ENCODE data around the gene GPBAR1. TPM values are rescaled to one million over a fixed set of nuclear protein-coding genes. Genes with fewer than 3 reads are reported as not detected.

Gene GPBAR1, protein sequence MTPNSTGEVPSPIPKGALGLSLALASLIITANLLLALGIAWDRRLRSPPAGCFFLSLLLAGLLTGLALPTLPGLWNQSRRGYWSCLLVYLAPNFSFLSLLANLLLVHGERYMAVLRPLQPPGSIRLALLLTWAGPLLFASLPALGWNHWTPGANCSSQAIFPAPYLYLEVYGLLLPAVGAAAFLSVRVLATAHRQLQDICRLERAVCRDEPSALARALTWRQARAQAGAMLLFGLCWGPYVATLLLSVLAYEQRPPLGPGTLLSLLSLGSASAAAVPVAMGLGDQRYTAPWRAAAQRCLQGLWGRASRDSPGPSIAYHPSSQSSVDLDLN
- total RNA-seq: 10 to 100 TPM; 10.9 to 28.1 (median 16.8) TPM

DNA sequence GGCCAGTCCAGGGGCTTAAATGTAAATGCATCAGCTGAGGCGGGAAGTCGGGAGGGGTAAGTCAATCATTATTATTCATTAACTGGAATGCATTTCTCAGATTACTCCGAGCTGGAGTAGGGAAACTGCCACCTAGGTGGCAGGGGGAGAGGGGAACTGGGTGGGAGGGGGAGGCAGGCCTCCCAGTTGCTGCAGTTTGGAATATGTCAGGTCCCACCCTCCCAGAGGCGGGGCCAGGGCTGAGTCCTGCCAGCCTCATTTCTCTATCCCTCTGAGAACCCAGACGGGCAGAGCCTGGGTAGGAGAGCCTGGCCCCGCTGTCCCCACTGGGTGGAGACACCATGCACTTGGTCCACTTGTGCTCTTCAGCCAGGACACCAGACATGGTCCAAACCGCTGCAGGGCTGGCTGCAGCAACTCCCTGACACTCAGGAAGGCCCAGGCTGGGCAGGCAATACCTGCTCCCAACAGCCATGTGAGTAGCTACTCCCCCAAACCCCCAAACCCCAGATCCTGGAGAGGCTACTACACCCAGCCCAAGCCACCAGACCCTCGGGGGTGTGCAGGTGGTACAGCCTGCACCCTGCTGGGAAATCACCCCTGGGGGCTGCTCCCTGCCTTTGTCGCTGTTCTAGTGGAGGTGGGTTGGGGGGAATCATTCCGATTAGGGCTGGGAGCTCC is at the start of gene GPBAR1:
TSS of gene GPBAR1 (plus strand) at position 274 of the 681 bp plus-strand sequence. CDS start 1,710 bp downstream, outside the sequence.
- TF ChIP-seq, protein P1, sequence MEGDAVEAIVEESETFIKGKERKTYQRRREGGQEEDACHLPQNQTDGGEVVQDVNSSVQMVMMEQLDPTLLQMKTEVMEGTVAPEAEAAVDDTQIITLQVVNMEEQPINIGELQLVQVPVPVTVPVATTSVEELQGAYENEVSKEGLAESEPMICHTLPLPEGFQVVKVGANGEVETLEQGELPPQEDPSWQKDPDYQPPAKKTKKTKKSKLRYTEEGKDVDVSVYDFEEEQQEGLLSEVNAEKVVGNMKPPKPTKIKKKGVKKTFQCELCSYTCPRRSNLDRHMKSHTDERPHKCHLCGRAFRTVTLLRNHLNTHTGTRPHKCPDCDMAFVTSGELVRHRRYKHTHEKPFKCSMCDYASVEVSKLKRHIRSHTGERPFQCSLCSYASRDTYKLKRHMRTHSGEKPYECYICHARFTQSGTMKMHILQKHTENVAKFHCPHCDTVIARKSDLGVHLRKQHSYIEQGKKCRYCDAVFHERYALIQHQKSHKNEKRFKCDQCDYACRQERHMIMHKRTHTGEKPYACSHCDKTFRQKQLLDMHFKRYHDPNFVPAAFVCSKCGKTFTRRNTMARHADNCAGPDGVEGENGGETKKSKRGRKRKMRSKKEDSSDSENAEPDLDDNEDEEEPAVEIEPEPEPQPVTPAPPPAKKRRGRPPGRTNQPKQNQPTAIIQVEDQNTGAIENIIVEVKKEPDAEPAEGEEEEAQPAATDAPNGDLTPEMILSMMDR (IDR thresholded peaks at IDR 0.05; ENCODE audit: low read depth): no peak

DNA sequence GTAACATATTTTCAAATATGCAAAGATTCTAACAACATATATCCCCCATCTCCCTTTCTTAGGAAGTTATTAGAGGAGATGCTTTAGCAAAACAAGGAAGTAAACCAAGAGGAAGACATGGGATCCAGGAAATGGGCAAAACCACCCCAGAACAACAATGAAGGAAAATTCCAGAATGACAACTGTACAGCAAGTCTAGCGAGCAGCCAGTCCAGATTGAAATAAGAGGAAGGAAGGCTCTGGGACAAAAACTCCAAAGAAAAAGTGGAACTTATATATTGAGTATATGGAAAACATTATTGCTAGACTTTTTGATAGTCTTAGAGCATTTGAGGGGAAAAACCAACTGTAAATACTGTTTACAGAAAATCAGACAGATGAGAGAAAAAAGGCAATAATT is 46.7 kb upstream of the GPBAR1 start:
- TF ChIP-seq, protein P1 (IDR thresholded peaks at IDR 0.05; ENCODE audit: low read depth): no peak

DNA sequence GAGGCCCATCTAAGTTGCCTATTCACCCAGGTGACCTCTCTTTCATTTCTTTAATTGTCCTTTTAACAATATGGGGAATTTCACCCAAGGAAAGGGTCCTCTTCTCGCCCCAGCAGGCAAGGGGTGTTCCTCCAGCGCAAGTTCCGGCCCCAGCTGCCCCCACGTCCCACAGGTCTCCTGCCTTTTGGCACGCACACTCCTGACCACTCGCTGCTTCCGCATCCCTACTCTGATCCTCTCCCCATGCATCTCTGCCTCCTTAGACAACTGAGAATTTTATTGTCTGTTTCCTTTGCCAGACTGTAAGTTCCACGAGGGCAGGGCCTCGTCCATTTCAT is 44.5 kb upstream of the GPBAR1 start:
- TF ChIP-seq, protein P1 (IDR thresholded peaks at IDR 0.05; ENCODE audit: low read depth): no peak

DNA sequence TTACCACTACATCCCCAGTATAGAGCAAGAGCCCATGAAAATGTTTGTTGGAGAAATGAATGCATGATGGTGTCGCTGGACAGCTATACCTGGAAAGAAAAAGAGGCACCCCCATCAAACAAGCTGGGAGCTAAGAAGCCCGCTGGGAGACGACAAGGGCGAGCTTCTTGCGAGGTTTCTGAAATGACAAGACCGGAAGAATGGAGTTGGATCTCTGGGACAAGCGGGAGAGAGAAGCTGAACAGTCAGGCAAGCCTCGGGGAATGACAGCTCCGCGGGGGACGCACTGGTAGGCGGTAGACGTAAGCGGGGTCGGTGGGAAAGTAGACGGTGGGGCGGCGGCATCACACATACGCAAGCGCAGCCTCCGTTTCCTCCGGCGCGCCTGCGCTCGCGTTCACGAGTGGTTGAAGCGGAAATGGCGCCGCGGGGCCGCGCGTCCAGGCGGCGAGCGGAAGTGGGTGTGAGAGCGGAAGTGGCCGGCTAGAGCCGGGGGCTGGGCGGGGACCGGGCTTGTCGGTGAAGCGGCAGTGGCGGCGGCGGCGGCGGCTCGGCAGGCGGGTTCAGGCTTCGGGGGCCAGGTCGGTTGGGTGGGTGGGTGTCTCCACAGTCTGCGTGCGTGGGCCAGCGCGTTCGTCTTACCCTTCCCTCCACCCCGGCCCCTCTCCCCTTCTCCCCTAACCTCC is 44.0 kb upstream of the GPBAR1 start, which contains the start of gene ARPC2:
TSS of gene ARPC2 (plus strand) at position 516 of the 686 bp plus-strand sequence. CDS start 282 bp downstream, outside the sequence.
- TF ChIP-seq, protein P1 (IDR thresholded peaks at IDR 0.05; ENCODE audit: low read depth): no peak

DNA sequence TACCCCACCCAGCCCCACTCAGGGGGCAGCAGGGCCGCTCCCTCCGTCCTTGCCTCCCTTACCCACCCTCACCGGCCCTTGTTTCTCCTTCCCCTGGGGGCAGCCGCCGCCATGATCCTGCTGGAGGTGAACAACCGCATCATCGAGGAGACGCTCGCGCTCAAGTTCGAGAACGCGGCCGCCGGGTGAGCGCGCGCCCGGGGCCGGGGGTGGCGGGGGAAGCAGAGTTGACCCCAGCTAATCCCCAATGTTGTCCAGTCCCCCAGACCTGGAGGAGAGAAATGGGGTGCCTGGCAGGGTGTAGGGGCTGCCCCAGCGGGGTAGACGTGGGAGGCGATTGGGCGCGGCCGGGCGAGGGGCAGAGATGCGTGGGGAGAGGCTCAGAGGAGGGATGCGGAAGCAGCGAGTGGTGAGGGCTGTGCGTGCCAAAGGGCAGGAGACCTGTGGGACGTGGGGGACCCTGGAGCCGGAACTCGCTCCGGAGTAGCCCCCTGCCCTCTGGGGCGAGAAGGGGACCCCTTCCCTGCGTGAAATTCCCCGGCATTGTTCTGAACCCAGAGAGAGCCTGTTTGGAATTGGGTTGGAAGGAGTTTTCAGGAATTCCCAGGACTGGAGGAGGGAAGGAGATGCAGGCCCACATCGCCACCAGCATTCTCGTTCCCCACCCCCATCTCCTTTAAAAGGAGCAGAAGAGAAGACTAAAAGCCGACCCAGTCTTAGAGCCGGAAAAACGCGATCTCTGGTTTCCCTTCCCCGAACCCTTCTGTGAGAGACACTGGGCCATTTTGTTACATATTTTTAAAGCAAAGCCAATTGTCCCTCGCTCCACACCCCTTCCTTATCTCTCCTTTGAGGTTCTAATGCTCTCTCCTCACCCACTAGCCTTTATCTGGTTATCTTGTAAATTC is 43.2 kb upstream of the GPBAR1 start:
- TF ChIP-seq, protein P1 (IDR thresholded peaks at IDR 0.05; ENCODE audit: low read depth): no peak

DNA sequence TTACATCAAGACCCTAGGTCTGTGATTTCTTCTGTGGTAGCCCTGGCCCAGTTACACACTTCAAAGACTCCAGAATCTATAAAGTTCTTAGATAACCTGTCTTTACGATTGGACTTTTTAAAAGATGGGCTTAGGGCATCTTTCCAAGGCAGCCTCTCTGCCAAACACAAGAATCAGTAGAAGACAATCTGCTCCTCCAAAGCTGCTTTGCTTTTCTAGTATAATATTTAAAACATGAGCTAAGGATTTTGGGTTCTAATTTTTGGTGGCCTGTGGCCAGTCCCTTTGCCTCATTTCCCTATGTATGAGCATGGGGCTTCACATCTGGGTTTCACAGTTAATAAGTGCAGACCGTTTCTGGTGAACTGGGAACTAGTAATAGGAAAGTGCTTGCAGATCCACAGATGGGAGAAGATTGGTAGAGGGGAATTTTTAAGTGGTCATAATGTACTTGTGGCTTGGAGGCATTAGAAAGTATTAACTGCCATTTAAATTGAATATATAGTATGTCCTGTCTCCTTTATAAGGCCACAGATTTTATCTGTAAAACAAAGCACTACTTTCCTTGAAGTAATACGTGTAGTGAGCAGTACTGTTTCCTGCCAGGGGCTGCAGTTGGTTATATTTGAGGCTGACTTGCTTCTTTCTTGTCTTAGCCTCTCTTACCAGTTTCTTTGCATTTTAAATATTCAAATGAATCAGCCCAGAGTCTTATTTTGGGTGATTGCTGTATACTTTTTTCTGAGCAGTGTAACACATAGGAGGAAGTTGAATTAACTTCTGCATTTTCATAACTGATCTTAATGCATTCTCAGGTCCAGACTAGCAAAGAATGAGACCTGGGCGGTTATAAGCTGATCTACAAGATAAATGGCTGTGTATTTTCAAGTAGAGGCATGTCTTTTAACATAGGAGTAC is 42.3 kb upstream of the GPBAR1 start:
- TF ChIP-seq, protein P1 (IDR thresholded peaks at IDR 0.05; ENCODE audit: low read depth): no peak
